ENCODE measurements around the gene TMEM186.
A peak's percentile ranks its signal among the peaks of the same experiment; 100 is the strongest.

Gene TMEM186

GRCh38 chr16:8798174-8798527, 712 bp upstream of the TMEM186 start:
- Histone ChIP-seq H3K27ac (ENCODE audit: low read depth, low read length) (peak overlapping the region; percentile 45), H3K4me3 (ENCODE audit: insufficient read depth, low read length, poor library complexity, severe bottlenecking) (peak overlapping the region; percentile 86), H3K36me3 (ENCODE audit: low read length) (peaks cover 10% of the 10 kb centered on the region), H3K4me2 (ENCODE audit: low read depth, low read length, poor library complexity, severe bottlenecking) (peak overlapping the region; percentile 91), H3F3A (ENCODE audit: insufficient read depth) (no peaks in the 10 kb centered on the region), H3K79me2 (ENCODE audit: insufficient read depth, low read length) (peaks cover 76% of the 10 kb centered on the region), H3K9ac (ENCODE audit: low read length) (peak overlapping the region; percentile 95), H3K9me3 (ENCODE audit: insufficient read depth, low read length) (no peaks in the 10 kb centered on the region), H4K20me1 (ENCODE audit: low read depth, low read length) (peaks cover 12% of the 10 kb centered on the region; the same call in 1 of the 2 replicates), H2AFZ (ENCODE audit: low read depth, low read length, severe bottlenecking) (peak overlapping the region; percentile 76), H3K9me2 (replicated peaks; ENCODE audit: insufficient read depth, low read length) (no peaks in the 10 kb centered on the region), H3K27me3 (ENCODE audit: low read length) (no peaks in the 10 kb centered on the region)
- TF ChIP-seq EZH2phosphoT487 (conservative IDR thresholded peaks at IDR 0.05; ENCODE audit: low read length) (no peak), CTCF (IDR thresholded peaks at IDR 0.05; ENCODE audit: insufficient read depth, low read length, poor library complexity, severe bottlenecking) (no peak)

GRCh38 chr16:8796469-8797363, 723 bp downstream of the TMEM186 start:
- 0 out of 2 replicates have a peak overlapping the region, but pooled peaks have one; percentile 18 for H3K27ac ChIP-seq (ENCODE audit: low read depth, low read length)
- H3K9me2 ChIP-seq (replicated peaks; ENCODE audit: insufficient read depth, low read length): no peaks in the 10 kb centered on the region
- peak overlapping the region; percentile 86 for H3K4me3 ChIP-seq (ENCODE audit: insufficient read depth, low read length, poor library complexity, severe bottlenecking)
- peaks cover 62% of the 10 kb centered on the region for H3K79me2 ChIP-seq (ENCODE audit: insufficient read depth, low read length)
- no peaks in the 10 kb centered on the region for H3F3A ChIP-seq (ENCODE audit: insufficient read depth)
- H3K9ac ChIP-seq (ENCODE audit: low read length): peak overlapping the region; percentile 95
- peaks cover under 1% of the 10 kb centered on the region; the same call in 1 of the 2 replicates for H3K36me3 ChIP-seq (ENCODE audit: low read length)
- H3K27me3 ChIP-seq (ENCODE audit: low read length): no peaks in the 10 kb centered on the region
- peak overlapping the region; percentile 20 for H2AFZ ChIP-seq (ENCODE audit: low read depth, low read length, severe bottlenecking)
- H3K4me2 ChIP-seq (ENCODE audit: low read depth, low read length, poor library complexity, severe bottlenecking): peak overlapping the region; percentile 85
- H3K9me3 ChIP-seq (ENCODE audit: insufficient read depth, low read length): no peaks in the 10 kb centered on the region
- TF ChIP-seq CTCF (IDR thresholded peaks at IDR 0.05; ENCODE audit: insufficient read depth, low read length, poor library complexity, severe bottlenecking) (no peak), EZH2phosphoT487 (conservative IDR thresholded peaks at IDR 0.05; ENCODE audit: low read length) (no peak)
- peaks cover 10% of the 10 kb centered on the region; the same call in 1 of the 2 replicates for H4K20me1 ChIP-seq (ENCODE audit: low read depth, low read length)

- no peak overlapping the region for H3K4me3 ChIP-seq (ENCODE audit: insufficient read depth, low read length, poor library complexity, severe bottlenecking)
- no peak overlapping the region for H2AFZ ChIP-seq (ENCODE audit: low read depth, low read length, severe bottlenecking)
- H3F3A ChIP-seq (ENCODE audit: insufficient read depth): no peaks in the 10 kb centered on the region
- H3K4me2 ChIP-seq (ENCODE audit: low read depth, low read length, poor library complexity, severe bottlenecking): no peak overlapping the region
- no peaks in the 10 kb centered on the region for H3K9me3 ChIP-seq (ENCODE audit: insufficient read depth, low read length)
- TF ChIP-seq CTCF (IDR thresholded peaks at IDR 0.05; ENCODE audit: insufficient read depth, low read length, poor library complexity, severe bottlenecking) (no peak), EZH2phosphoT487 (conservative IDR thresholded peaks at IDR 0.05; ENCODE audit: low read length) (no peak)
- peaks cover 4% of the 10 kb centered on the region; the same call in 1 of the 2 replicates for H4K20me1 ChIP-seq (ENCODE audit: low read depth, low read length)
- H3K79me2 ChIP-seq (ENCODE audit: insufficient read depth, low read length): peaks cover 53% of the 10 kb centered on the region
- no peaks in the 10 kb centered on the region for H3K9me2 ChIP-seq (replicated peaks; ENCODE audit: insufficient read depth, low read length)
- no peak overlapping the region for H3K9ac ChIP-seq (ENCODE audit: low read length)
- no peaks in the 10 kb centered on the region for H3K36me3 ChIP-seq (ENCODE audit: low read length)
- no peaks in the 10 kb centered on the region for H3K27me3 ChIP-seq (ENCODE audit: low read length)
- H3K27ac ChIP-seq (ENCODE audit: low read depth, low read length): no peak overlapping the region
These were observed 1.6 kb downstream of the TMEM186 start for GRCh38 chr16:8795818-8796217.
